Measurements from ENCODE around the gene SRC.

The SRC gene

DNA sequence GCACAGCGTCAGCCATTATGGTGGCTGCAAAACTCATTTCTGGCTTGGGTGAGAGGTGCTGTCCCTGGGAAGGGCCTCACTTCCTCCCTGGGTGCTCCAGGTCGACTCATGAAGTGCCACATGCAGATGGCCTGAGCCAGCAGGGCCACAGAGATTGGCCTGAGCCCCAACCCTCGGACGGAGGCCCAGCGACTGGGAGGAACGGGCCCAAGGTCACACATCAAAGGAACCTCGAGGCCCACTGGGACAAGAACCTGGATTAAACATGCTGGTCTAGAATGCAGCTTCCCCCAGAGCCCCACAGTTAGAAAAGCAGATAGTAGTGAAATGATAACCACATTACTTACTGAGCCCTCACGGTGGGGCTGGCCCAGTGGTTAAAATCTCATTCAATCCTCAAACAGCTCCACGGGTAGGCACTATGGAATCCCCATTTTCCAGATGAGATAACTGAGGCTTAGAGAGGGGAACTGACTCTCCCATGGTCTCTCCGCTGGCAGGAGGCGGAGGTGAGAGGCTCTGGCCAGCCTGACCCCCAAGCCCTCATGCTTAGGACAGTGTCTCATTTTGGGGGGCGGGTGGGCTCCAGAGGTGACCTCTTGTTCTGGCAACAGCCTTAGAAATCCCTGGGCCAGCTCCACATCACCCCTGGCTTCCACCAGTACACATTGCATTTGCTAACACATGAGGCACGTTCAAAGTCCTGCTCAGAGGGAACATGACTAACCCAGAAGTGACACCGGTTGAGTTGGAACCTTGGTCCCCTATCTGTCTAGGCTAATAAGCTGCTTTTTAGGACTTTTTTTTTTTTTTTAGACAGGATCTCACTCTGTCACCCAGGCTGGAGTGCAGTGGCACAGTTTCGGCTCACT lies 53.0 kb downstream of the SRC start:
- DNase-seq: no peak

DNA sequence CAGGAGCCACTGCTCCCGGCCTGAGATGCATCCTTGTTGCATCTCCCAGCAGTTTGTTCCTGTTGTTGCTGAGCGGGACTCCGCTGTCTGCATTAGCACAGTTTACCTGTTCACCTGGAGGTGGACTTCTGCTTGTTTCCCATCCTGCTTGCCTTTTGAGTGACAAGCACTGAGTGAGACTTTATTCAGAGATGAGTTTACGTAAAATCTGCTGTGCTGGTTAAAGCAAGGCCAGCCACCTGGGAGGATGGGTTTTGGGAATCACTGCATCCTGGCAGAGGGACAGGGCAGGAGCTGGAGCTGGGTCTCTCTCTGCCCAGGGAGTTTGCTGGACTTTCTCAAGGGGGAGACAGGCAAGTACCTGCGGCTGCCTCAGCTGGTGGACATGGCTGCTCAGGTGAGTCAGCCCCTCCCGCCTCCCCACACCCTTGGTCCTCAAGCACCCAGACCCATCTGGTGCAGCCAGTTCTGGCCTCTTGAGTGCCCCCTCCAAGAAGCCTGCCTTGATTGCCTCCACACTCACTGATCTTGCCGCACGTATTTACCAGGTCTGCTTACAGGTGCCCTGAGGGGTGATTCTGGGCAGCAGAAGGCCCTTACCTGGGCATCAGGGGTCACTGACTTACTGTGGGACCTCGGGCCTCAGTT lies 55.5 kb downstream of the SRC start:
- DNase-seq: no peak

DNA sequence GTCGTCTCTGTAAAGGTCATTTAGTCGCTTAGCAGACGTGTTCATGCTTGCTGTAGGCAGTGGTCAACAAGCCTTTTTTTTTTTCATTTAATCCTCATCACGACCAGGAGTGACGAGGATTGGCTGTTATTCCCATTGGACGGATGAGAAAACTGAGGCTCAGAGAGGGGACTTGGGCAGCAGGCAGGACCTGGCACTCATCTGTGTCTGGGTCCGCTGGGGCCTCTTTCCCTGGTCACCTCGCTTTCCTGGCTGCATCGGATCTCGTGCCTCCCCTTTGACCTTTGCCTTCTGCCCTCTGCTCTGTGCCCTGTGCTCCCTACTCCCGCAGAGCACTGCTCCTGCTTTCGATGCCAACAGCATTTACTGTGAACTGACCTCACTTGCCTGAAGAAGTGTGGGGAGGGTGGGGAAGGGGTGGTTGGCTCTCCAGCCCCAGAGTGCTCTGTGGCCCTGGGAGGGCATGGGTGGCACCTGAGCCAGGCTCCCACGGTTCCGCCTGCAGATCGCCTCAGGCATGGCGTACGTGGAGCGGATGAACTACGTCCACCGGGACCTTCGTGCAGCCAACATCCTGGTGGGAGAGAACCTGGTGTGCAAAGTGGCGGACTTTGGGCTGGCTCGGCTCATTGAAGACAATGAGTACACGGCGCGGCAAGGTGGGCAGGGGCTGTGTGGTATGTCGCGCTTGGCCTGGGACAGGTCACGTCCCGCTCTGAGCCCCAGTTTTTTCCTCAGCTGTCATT lies 56.2 kb downstream of the SRC start:
- no peak for DNase-seq

GRCh38 chr20:37403107-37404033 lies 57.4 kb downstream of the SRC start:
- DNase-seq: no peak

- DNase-seq: no peak
These were observed 58.5 kb downstream of the SRC start for GRCh38 chr20:37404461-37404890.

DNA sequence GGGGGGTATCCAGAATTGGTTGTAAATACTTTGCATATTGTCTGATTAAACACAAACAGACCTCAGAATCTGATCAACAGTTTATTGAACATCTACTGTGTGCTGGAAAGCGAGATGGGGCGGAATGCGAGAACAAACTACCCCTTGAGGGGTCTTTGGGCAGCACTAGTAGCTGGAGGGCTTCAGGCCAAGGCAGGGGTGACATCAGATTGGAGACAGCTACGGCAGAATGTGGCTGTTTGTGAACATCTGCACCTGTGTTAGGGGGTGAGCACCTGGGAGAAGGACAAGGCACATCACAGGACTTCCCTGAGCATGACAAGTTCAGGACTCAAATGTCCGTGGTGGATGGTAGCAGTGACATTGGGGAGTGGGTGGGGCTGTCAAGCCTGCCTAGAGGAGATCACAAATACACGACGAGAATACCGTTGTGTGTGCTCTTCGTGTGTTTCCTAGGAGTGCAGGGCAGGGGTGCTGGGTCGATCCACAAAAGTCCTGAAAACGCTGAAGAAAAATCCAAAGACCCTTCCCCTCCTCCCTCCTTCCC lies 59.5 kb downstream of the SRC start:
- DNase-seq: no peak

- DNase-seq: peak; percentile 50
These were observed 60.4 kb downstream of the SRC start for GRCh38 chr20:37406010-37406998.

- no peak for DNase-seq
These were observed 61.2 kb downstream of the SRC start for GRCh38 chr20:37407019-37407566.

DNA sequence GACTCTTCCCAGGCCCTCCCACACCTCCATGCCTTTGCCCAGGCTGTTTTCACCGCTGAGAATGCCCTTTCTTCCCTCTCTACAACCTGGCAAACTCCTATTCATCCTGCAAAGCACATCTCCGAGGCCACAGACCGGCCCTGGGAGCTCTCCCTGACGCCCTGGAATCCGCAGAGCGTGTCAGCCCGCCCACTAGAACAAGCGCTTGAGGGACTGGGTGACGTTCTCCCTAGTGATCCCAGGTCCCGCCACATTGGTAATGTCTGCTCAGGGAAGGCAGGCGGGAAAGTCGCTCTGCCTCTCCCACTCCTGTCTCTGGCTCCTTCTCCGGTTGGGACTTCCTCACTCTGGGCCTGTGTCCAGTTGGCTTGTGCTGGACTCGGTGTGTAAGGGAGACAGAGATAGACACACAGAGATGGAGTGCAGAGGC lies 61.6 kb downstream of the SRC start:
- DNase-seq: no peak

GRCh38 chr20:37408302-37409193 lies 62.6 kb downstream of the SRC start:
- no peak for DNase-seq

DNA sequence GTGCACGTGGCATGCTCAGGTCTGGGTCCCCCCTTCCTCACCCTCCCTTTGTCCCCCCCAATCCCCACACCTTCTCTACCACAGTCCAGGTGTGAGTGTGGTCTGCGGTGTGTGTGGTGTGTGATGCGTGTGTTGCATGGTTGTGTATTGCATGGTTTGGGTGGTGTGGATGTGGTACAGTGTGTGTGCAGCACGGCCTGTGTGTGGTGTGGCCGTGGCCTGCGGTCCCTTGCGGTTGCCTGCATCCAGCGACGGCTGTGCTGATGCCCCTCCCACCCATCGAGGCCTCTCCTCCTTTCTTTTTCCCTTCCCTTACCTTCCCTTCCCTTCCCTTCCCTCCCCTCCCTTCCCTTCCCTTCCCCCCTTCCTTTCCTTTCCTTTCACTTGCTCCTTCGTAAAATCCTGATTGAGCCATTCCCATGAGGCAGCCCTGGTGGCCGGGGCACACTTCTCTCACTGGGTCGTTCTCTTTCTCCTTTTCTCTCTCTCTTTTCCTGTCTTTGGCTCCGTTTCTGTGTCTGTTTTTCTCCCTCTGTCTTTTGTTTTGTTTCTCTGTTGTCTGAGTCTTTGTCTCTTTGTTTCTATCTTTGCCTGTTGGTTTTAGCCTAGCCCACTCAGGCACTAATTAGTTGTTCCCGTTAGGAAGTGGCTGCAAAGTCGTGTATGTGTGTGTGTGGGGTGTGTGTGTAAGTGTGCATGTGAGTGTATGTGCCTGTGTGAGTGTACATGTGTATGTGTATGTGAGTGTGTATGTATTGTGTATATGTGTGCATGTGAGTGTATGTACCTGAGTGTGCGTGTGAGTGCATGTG lies 65.7 kb downstream of the SRC start:
- DNase-seq: peak; percentile 13

GRCh38 chr20:37413023-37413334 lies 67.0 kb downstream of the SRC start:
- DNase-seq: no peak

DNA sequence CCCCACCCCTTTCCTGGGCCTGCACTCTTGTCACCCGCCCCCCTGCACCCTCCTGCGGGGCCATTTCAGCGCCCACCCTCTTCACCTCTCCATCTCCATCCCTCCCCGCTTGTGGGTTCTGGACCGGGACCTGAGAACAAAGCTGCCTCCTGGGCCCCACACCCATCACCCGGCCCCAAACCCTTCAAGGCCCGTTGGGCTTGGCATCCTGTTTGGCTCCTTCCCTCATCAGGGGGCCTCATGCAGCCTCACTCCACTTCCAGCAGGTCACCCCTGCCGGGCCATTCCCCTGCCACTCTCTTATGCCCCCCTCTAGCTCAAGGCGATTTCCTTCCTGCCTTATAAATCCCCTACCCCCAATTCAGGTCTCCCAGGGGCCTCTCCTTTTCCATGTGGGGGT lies 67.4 kb downstream of the SRC start:
- DNase-seq: no peak

DNA sequence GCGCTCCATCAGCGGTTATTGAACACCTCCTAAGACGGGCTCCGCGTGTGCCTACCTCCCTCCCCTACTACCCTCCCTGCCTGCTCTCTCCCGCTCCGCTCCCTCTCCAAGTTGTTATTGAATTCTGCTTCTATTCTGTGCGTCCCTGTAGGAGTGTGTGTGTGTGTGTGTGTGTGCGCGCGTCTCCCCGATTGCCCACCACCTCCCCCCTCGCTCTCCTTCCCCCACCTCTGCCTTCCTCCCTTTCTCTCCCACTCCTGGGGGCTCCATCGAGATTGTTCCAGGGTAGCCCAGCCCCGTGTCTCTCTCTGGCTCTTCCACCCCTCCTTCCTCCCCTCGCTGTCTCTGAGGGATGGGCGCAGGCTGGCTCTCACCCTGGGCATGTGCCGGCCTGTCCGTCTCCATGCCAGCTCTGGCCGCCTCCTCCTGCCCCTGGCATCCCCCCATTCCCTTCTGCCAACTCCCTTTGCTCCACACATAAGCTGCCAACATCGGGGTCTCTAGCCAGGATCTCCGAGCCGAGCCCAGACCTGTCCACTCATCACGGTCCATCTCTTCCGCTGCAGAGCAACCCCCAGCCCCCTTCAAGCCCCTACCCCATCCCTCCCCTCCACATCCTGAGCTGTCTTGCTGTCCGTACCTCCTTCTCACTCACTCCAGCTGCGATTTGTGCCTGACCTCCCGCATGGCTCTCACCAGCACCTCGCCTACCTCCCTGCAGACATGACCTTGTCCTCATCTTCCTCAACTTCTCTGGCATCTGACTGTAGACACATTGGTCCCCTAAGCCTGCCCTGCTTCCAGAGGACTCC lies 68.5 kb downstream of the SRC start:
- DNase-seq: no peak

GRCh38 chr20:37415118-37416085 lies 69.5 kb downstream of the SRC start:
- DNase-seq: no peak

- DNase-seq: no peak
These were observed 70.3 kb downstream of the SRC start for GRCh38 chr20:37416100-37416847.
